Gastroesophageal sphincter (tissue), 4 donors: ENCODE results near the gene TRIM38. TPM values are rescaled to one million over a fixed set of nuclear protein-coding genes. Genes with fewer than 3 reads are reported as not detected.
A peak's percentile ranks its signal among the peaks of the same experiment; 100 is the strongest.

ENCODE experiments used
- ATAC-seq: fragments of 150-250 bp; one replicate; pipeline ENCODE4 v1.9.1; 2016; ENCODE audit warnings: mild to moderate bottlenecking, moderate library complexity
- H3K27ac ChIP-seq, 4 donors: fragments of 200-600 bp; sonication (generic) in 3 of 4; 1 replicate in 3 of 4; 2 replicates in 1 of 4; pipeline ENCODE4 v1.5.1; 2016 to 2019
- H3K27me3 ChIP-seq: fragments of 200-600 bp; sonication (generic); one replicate; pipeline ENCODE4 v1.5.1; 2019
- H3K36me3 ChIP-seq, 2 donors: fragments of 200-600 bp; sonication (generic); one replicate each; pipeline ENCODE4 v1.5.1; 2019; ENCODE audit warnings: control low read depth in 1 of 2
- H3K4me1 ChIP-seq, 3 donors: fragments of 200-600 bp; sonication (generic); 1 replicate in 2 of 3; 2 replicates in 1 of 3; pipeline ENCODE4 v1.5.1; 2016 to 2019; ENCODE audit warnings: control low read depth in 2 of 3
- H3K4me3 ChIP-seq, 2 donors: fragments of 200-600 bp; sonication (generic); one replicate each; pipeline ENCODE4 v1.5.1; 2019; ENCODE audit warnings: mild to moderate bottlenecking in 1 of 2, moderate library complexity in 1 of 2
- H3K9me3 ChIP-seq, 3 donors: fragments of 200-600 bp; sonication (generic); one replicate each; pipeline ENCODE4 v1.5.1; 2017 to 2019; ENCODE audit warnings: control low read depth in 2 of 3
- EP300 ChIP-seq: sonication (generic); formaldehyde crosslinking; IDR thresholded peaks from one replicate; pipeline ENCODE4 v1.6.1; 2017; ENCODE audit warnings: antibody characterized with exemption, mild to moderate bottlenecking
- POLR2A ChIP-seq, 2 donors: fragments of 450-650 bp; IDR thresholded peaks; one replicate each; pipeline ENCODE4 v1.6.1; 2017; ENCODE audit warnings: antibody characterized with exemption in 2 of 2, mild to moderate bottlenecking in 2 of 2, moderate library complexity in 1 of 2
- POLR2AphosphoS5 ChIP-seq: sonication (generic); formaldehyde crosslinking; IDR thresholded peaks from one replicate; pipeline ENCODE4 v1.6.1; 2017; ENCODE audit warnings: antibody characterized with exemption
- WGBS, 2 donors: methylation state at CpG; one replicate each; pipeline ENCODE4 v1.1.5; 2018; ENCODE audit warnings: low coverage in 1 of 2; 5-methylcytosine and 5-hydroxymethylcytosine counted together
- total RNA-seq, 4 donors: library from RNA; depleted of rRNA; stranded (reverse); fragments of >200 nt; gene quantifications; one replicate each; pipeline ENCODE4 v1.1.0, GENCODE V29; 2016
- TF ChIP-seq, protein P1 (sequence below), 4 experiments: fragments of 200-600 bp in 2 of 4; fragments of 450-650 bp in 2 of 4; sonication (generic) in 1 of 4; IDR thresholded peaks; one replicate each; pipeline ENCODE4 v1.5.1; 2017 to 2019; ENCODE audit warnings: antibody characterized with exemption in 4 of 4, mild to moderate bottlenecking in 2 of 4, moderate library complexity in 2 of 4

The TRIM38 gene
- total RNA-seq, 4 donors from 2014 or later, result 6.1 to 10.4 (median 8.2) TPM

DNA sequence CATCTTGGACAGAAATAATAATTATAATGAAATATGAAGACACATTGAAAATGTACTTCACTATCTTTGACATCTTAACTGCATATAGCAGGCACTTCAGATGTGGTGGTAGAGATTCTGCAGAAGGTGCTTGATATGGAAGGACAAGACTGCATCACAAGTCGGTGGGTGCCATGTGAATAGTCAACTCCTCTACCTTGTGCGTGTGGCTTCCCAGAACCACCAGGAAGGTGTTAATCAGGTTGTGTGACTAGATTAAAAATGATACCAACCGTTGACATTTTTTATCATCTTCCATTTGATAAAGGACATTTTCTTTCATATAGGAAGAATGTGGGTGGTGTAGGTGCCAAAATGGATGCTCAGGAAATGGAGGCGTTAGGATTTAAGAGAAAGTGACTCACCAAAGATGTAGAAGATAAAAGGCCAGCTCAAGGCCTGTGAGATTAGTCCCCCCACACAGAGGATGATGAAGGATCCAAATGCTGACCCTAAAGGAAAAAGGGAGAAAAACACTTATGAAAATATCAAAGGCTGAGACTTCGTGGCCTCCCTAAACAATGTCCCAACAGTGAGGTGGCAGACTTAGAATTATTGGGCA, 44.4 kb upstream of the TRIM38 start:
- Histone ChIP-seq H3K27me3 (peaks cover 9% of the 10 kb centered on the region), H3K4me1 (no peaks in the 10 kb centered on the region), H3K36me3 (no peaks in the 10 kb centered on the region), H3K4me3 (no peak overlapping the region), H3K27ac (no peak overlapping the region), H3K9me3 (no peaks in the 10 kb centered on the region)
- TF ChIP-seq EP300 (no peak), POLR2AphosphoS5 (no peak)
- 82 to 84% methylated on average over 5 of the region's 5 CpGs for WGBS, 2 donors
- no peak for ATAC-seq

DNA sequence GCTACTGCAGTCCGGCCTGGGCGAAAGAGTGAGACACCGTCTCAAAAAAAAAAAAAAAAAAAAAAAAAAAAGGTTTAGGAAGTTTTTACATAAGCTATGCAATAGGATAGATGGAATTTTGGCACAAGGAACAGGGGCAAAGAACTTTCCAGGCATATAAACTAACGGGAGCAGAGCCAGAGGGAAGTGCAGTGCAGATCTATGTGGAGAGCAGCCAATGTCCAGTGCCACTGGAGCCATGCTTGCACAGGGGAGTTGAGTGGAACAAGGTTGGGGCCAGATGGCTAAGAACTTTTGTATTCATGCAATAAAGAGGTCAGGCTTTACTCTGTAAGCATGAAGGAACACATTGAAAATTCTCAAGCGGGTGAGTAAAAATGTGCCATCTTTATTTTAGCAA, 42.9 kb upstream of the TRIM38 start:
- peaks cover 12% of the 10 kb centered on the region for H3K27me3 ChIP-seq
- H3K4me1 ChIP-seq, result no peaks in the 10 kb centered on the region
- TF ChIP-seq POLR2AphosphoS5 (no peak), EP300 (no peak), POLR2A (IDR thresholded peaks at IDR 0.05) (no peak)
- TF ChIP-seq, protein P1, sequence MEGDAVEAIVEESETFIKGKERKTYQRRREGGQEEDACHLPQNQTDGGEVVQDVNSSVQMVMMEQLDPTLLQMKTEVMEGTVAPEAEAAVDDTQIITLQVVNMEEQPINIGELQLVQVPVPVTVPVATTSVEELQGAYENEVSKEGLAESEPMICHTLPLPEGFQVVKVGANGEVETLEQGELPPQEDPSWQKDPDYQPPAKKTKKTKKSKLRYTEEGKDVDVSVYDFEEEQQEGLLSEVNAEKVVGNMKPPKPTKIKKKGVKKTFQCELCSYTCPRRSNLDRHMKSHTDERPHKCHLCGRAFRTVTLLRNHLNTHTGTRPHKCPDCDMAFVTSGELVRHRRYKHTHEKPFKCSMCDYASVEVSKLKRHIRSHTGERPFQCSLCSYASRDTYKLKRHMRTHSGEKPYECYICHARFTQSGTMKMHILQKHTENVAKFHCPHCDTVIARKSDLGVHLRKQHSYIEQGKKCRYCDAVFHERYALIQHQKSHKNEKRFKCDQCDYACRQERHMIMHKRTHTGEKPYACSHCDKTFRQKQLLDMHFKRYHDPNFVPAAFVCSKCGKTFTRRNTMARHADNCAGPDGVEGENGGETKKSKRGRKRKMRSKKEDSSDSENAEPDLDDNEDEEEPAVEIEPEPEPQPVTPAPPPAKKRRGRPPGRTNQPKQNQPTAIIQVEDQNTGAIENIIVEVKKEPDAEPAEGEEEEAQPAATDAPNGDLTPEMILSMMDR (IDR thresholded peaks at IDR 0.05), result no peak
- no peaks in the 10 kb centered on the region for H3K9me3 ChIP-seq
- no peaks in the 10 kb centered on the region for H3K36me3 ChIP-seq
- no peak overlapping the region for H3K27ac ChIP-seq
- no peak for ATAC-seq
- no peak overlapping the region for H3K4me3 ChIP-seq
- WGBS, 2 donors, result 0 to 77% methylated on average over 1 to 5 of the region's 5 CpGs

DNA sequence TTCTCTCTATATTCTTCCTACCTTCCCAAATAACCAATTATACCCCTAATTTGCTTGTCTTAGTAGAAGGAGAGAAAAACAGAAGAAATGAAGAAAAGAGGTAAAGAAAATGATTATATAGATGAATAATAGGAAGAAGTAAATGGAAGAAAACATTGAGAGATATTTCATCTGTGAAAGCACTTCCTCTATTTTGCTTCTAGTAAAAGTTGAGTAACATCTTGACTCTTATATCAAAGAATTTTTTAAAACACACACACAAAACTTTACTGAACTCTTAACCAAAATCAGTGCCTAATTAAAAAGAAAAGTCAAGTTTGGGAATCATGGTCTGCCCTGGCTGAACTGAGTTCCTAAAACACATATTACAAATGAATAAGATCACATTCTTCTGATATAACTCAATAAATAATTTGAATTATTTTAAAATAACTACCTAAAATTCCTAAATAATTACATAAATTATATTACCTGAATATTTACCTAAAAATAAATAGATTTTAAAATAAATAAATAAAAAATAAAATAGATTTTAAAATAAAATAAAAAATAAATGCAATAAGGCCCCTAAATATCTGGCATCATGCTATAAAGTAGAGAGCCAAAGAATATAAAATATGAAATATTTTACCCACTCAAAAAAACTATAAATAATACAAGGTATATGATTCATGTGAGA, 40.9 kb upstream of the TRIM38 start:
- Histone ChIP-seq H3K36me3 (no peaks in the 10 kb centered on the region), H3K4me1 (no peaks in the 10 kb centered on the region), H3K9me3 (no peaks in the 10 kb centered on the region), H3K27ac (no peak overlapping the region), H3K27me3 (peaks cover 4% of the 10 kb centered on the region), H3K4me3 (no peak overlapping the region)
- TF ChIP-seq POLR2A (IDR thresholded peaks at IDR 0.05), result no peak
- TF ChIP-seq, protein P1 (IDR thresholded peaks at IDR 0.05), result no peak
- no peak for TF ChIP-seq POLR2AphosphoS5
- TF ChIP-seq EP300, result no peak
- no peak for ATAC-seq

DNA sequence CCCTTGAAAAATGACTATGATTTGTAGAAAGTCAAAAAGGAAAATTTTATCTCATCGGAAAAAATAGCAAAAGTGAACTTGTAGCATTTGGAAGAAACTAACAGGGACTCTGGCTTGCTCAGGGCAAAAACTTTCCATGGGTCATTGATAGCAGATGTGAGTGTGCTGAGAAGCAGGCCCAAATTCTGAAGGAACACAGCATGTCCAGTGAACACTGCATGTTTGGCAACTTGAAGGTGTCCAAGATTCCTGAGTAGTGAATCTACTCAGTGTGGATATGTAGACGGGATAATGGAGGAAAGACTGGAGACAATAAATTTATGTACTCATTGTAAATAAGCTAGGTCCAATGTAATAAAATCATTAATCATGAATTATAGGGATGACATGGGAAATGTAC, 40.3 kb upstream of the TRIM38 start:
- 52 to 63% methylated on average over 2 of the region's 2 CpGs for WGBS, 2 donors
- peak; percentile 50 for ATAC-seq
- H3K4me1 ChIP-seq, result no peaks in the 10 kb centered on the region

DNA sequence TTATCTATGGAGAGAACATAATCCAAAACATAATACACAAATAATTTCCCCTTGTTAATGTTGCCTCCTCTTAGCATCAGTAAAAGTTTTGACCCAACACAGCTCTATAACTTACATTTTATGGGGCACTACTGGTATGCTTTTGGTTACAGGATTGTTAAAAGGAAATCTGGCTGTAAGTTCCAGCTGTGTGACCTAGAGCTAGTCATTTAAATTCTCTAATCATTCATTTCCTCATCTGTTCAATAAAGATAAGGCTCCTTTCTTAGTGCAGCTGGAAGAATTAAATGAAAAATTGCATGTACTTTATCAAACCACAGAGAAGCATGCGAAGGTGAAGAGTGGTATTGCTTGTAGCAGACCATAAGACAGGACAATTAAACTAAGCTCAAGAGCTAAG, 36.7 kb upstream of the TRIM38 start:
- TF ChIP-seq POLR2AphosphoS5 (no peak), POLR2A (IDR thresholded peaks at IDR 0.05) (no peak), EP300 (no peak)
- TF ChIP-seq, protein P1 (IDR thresholded peaks at IDR 0.05), result no peak
- 42% methylated on average over 1 of the region's 1 CpG; no CpG with 5 or more reads in 1 of the 2 donors for WGBS, 2 donors
- H3K27ac ChIP-seq, result no peak overlapping the region

More for the DNA sequence above, 40.3 kb upstream of the TRIM38 start:
- Histone ChIP-seq H3K27me3 (peaks cover 4% of the 10 kb centered on the region), H3K36me3 (no peaks in the 10 kb centered on the region), H3K9me3 (no peaks in the 10 kb centered on the region), H3K4me3 (no peak overlapping the region), H3K27ac (no peak overlapping the region)
- no peak for TF ChIP-seq EP300
- no peak for TF ChIP-seq POLR2AphosphoS5
- no peak for TF ChIP-seq POLR2A (IDR thresholded peaks at IDR 0.05)
- TF ChIP-seq, protein P1 (IDR thresholded peaks at IDR 0.05), result no peak

More for the DNA sequence above, 36.7 kb upstream of the TRIM38 start:
- ATAC-seq, result no peak
- no peak overlapping the region for H3K4me3 ChIP-seq
- no peaks in the 10 kb centered on the region for H3K4me1 ChIP-seq
- H3K36me3 ChIP-seq, result no peaks in the 10 kb centered on the region
- H3K27me3 ChIP-seq, result peaks cover 4% of the 10 kb centered on the region
- H3K9me3 ChIP-seq, result no peaks in the 10 kb centered on the region
